Breast epithelium (tissue), 4 donors: ENCODE results near the gene PRSS38. TPM values are rescaled to one million over a fixed set of nuclear protein-coding genes. Genes with fewer than 3 reads are reported as not detected.

ENCODE experiments used
- DNase-seq, 2 donors: peaks; one replicate each; pipeline ENCODE4 v3.0.0-alpha.2; 2019; ENCODE audit warnings: low spot score in 2 of 2
- H3K27ac ChIP-seq, 2 donors: fragments of 200-600 bp; sonication (generic) in 1 of 2; one replicate each; pipeline ENCODE4 v1.5.1; 2016 to 2019; ENCODE audit warnings: mild to moderate bottlenecking in 1 of 2
- H3K27me3 ChIP-seq, 2 donors: fragments of 200-600 bp; sonication (generic) in 1 of 2; one replicate each; pipeline versions ENCODE4 v1.5.1 to v1.6.0; 2017 to 2019; ENCODE audit warnings: control low read depth in 1 of 2, mild to moderate bottlenecking in 1 of 2
- H3K36me3 ChIP-seq: fragments of 200-600 bp; one replicate; pipeline ENCODE4 v1.5.1; 2019
- H3K4me1 ChIP-seq, 2 donors: fragments of 200-600 bp; sonication (generic); one replicate each; pipeline ENCODE4 v1.5.1; 2016 to 2019; ENCODE audit warnings: control low read depth in 1 of 2
- H3K4me3 ChIP-seq, 3 donors: fragments of 200-600 bp; sonication (generic); 1 replicate in 2 of 3; 2 replicates in 1 of 3; pipeline ENCODE4 v1.5.1; 2016 to 2019; ENCODE audit warnings: mild to moderate bottlenecking in 3 of 3, moderate library complexity in 2 of 3
- H3K9me3 ChIP-seq, 2 donors: fragments of 200-600 bp; sonication (generic) in 1 of 2; one replicate each; pipeline ENCODE4 v1.5.1; 2016 to 2019; ENCODE audit warnings: control low read depth in 1 of 2
- CTCF ChIP-seq, 3 donors: fragments of 450-650 bp; IDR thresholded peaks; one replicate each; pipeline ENCODE4 v1.5.1; 2016 to 2017; ENCODE audit warnings: antibody characterized with exemption in 3 of 3, mild to moderate bottlenecking in 3 of 3, moderate library complexity in 3 of 3
- POLR2A ChIP-seq: fragments of 450-650 bp; IDR thresholded peaks from one replicate; pipeline ENCODE4 v1.6.1; 2016; ENCODE audit warnings: antibody characterized with exemption, mild to moderate bottlenecking, moderate library complexity
- POLR2AphosphoS5 ChIP-seq, 3 donors: sonication (generic); formaldehyde crosslinking; IDR thresholded peaks; one replicate each; pipeline ENCODE4 v1.6.1; 2017; ENCODE audit warnings: antibody characterized with exemption in 3 of 3
- intact Hi-C: fragments of 100-400 bp; cut with DNase I; formaldehyde crosslinking; loops from one replicate; pipeline ENCODE4 v1.15.1; 2023; ENCODE audit warnings: low total_unique reads
- total RNA-seq, 3 donors: library from RNA; depleted of rRNA; stranded (reverse); fragments of >200 nt; gene quantifications; one replicate each; pipeline ENCODE4 v1.1.0, GENCODE V29; 2016

Gene PRSS38
- total RNA-seq, 3 donors from 2014 or later, result not detected

GRCh38 chr1:227785094-227785804 lies 30.2 kb upstream of the PRSS38 start:
- DNase-seq, result peak in 1 of 2 donors; percentile 14
- no peak for TF ChIP-seq CTCF (IDR thresholded peaks at IDR 0.05)
- TF ChIP-seq POLR2A, result no peak
- TF ChIP-seq POLR2AphosphoS5 (IDR thresholded peaks at IDR 0.05), result no peak
- H3K27me3 ChIP-seq, result no peaks in the 10 kb centered on the region

DNA sequence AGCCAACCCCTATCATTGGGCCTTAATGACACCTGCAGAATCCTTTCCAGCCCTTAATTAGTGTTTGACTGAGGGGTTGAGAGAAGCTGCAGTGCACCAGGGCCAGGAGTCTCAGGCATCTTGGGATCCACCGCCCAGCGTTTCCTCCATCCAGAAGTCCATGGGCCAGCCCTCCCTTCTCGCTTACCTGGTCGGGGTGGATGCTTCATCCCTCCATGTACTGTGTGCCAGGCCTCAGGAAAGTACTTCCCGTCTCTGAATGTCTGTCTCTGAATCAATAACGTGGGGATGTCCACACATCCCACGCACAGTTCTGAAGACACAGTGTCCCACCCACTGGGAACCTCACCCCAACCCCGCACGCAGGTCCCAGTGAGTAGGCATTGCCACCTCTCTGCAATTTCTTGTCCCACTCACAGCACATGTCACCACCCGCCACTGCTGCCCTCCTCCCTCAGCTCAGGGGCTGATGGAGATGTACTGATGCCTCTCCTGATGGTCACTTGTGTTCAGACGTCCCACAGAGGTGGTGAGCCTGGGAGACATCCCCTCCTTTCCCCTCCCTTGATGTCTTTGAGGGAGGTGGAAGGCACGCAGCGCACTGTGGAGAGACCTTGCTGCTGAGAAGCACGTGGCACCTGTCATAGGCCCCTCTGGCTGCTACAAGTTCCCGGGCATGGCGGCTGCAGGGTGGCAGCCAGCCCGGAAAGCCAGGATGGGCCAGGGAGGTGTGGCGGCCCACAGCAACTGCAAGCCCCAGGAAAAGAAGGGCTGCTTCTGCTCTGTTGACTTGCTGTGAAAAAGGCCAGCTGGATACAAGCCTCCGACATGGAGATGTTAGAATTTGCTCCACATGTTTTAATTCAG lies 29.4 kb upstream of the PRSS38 start:
- intact Hi-C loops, result no loop called here
- Histone ChIP-seq H3K9me3 (no peaks in the 10 kb centered on the region), H3K4me1 (peaks cover 0 to 11% of the 10 kb centered on the region in 2 donors), H3K27me3 (no peaks in the 10 kb centered on the region), H3K4me3 (no peak overlapping the region), H3K36me3 (no peaks in the 10 kb centered on the region), H3K27ac (no peak overlapping the region)
- peak; percentile 15 to 47 for DNase-seq
- TF ChIP-seq POLR2AphosphoS5 (IDR thresholded peaks at IDR 0.05) (no peak), CTCF (IDR thresholded peaks at IDR 0.05) (no peak), POLR2A (no peak)

More at GRCh38 chr1:227785094-227785804, 30.2 kb upstream of the PRSS38 start:
- intact Hi-C loops, result no loop called here
- Histone ChIP-seq H3K36me3 (no peaks in the 10 kb centered on the region), H3K9me3 (no peaks in the 10 kb centered on the region), H3K4me1 (peaks cover 0 to 11% of the 10 kb centered on the region in 2 donors), H3K27ac (no peak overlapping the region), H3K4me3 (no peak overlapping the region)

DNA sequence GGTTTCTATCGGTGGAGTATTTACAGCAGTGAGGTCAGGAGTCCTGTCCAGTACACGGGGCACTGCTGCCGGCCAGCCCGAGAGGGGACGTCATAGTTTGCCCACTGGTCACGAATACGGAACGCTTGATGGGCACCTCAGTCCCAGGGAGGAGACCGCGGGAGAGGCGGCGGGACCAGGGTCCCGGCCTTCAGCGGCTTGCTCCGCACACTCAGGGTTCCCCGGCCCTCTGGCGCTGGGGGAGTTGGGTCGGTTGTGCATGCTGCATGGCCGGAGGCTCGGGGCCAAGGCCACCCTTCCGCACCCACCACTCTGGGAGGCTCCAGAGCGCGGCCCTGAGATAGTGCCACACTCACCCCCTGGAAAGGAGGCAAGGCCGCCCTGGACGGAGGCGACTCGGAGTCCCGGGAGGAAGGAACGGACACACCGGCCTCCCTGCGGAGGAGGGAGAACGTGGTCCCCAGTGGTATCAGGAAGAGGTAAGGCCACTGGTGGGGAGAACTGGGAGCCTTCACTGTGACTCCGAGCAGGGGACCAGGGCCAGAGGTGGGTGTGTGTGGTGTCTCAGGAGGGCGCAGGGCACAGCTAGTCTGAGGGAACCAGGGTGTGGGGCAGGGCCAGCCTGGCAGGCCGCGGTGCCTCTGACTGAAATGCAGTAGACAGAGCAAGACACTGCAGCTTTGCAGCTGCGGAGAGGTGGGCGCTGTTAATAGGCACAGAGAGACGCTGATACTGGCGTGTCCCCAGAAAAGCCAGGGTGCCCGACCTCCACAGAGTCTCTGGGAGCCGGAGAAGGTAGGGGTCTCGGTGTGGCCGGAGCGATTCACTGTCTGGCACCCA lies 28.6 kb upstream of the PRSS38 start:
- H3K27ac ChIP-seq, result peak overlapping the region; percentile 75 to 78
- no peak for TF ChIP-seq POLR2A
- no peak for TF ChIP-seq POLR2AphosphoS5 (IDR thresholded peaks at IDR 0.05)
- TF ChIP-seq CTCF (IDR thresholded peaks at IDR 0.05), result no peak
- H3K27me3 ChIP-seq, result no peaks in the 10 kb centered on the region
- DNase-seq, result peak in 1 of 2 donors; percentile 17
- H3K9me3 ChIP-seq, result no peaks in the 10 kb centered on the region
- peak overlapping the region; percentile 55 to 81 (median 74) for H3K4me3 ChIP-seq
- H3K36me3 ChIP-seq, result no peaks in the 10 kb centered on the region
- intact Hi-C loops, result no loop called here
- peaks cover 0 to 11% of the 10 kb centered on the region in 2 donors for H3K4me1 ChIP-seq

DNA sequence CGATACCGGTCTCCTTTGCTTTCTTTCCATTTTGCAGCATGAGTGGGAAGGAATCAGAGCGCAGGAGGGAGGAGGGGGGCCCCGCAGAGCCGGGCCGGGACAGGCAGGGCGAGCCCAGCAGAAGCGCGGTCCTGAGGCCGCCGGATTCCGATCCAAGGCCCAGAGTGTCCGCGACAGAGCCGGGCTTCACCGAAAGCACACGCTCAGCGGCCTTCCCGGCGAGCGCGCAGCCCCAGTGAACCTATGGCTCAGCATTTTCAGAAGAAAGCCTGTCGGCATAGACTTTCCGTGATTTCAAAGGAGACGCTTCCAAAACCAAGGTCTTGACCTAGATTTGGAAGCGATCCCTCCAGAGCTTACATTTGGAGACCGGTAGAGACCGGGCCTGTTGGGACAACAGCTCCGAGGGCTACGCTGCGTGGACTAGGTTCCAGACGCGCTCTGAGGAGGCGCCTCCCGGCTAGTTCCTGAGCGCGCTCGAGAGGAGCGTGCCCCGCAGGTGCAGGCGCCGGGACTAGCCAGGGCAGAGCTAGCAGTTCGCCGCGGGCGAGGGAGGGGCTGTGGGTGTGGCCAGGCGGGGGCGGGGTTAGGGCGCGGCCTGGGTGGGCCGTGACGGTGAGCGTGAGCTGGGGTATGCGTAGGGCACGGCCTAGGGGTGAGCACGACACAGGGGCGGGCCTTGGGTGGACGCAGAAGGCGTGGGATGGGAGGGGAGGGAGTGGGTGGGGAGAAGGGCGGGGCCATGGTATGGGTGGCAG lies 27.8 kb upstream of the PRSS38 start:
- Histone ChIP-seq H3K27me3 (no peaks in the 10 kb centered on the region), H3K36me3 (no peaks in the 10 kb centered on the region), H3K27ac (peak overlapping the region; percentile 75 to 78), H3K9me3 (no peaks in the 10 kb centered on the region), H3K4me1 (peaks cover 0 to 11% of the 10 kb centered on the region in 2 donors), H3K4me3 (peak overlapping the region; percentile 55 to 81 (median 74))
- TF ChIP-seq POLR2A (no peak), CTCF (IDR thresholded peaks at IDR 0.05) (no peak), POLR2AphosphoS5 (IDR thresholded peaks at IDR 0.05) (peak in 2 of 3 donors; percentile 20 to 55)
- DNase-seq, result peak; percentile 86 to 94
- intact Hi-C loops, result no loop called here
